HUES48 (cell line): ENCODE results near the gene MAP4K2.

Experiments
- H3K27ac ChIP-seq: one replicate; pipeline ENCODE4 v1.7.0; 2013; ENCODE audit warnings: low read depth, low read length, inconsistent platforms
- H3K27me3 ChIP-seq: 2 replicates; pipeline ENCODE4 v1.6.1; 2013; ENCODE audit warnings: mild to moderate bottlenecking, low read length; ENCODE audit not compliant: control insufficient read depth, insufficient read depth
- H3K36me3 ChIP-seq: 2 replicates; pipeline ENCODE4 v1.6.1; 2013; ENCODE audit warnings: low read length; ENCODE audit not compliant: control insufficient read depth, insufficient read depth
- H3K4me1 ChIP-seq: 2 replicates; pipeline ENCODE4 v1.6.1; 2013; ENCODE audit warnings: mild to moderate bottlenecking, low read length; ENCODE audit not compliant: control insufficient read depth, insufficient read depth
- H3K4me3 ChIP-seq: 2 replicates; pipeline ENCODE4 v1.5.1; 2013; ENCODE audit warnings: mild to moderate bottlenecking, low read depth, low read length
- H3K9ac ChIP-seq: 2 replicates; pipeline ENCODE4 v1.6.1; 2013; ENCODE audit warnings: mild to moderate bottlenecking, low read depth, low read length, moderate library complexity
- H3K9me3 ChIP-seq: 2 replicates; pipeline ENCODE4 v1.6.1; 2013; ENCODE audit warnings: low read length; ENCODE audit not compliant: control insufficient read depth, insufficient read depth

Gene MAP4K2

GRCh38 chr11:64735725-64736259 lies 67.2 kb downstream of the MAP4K2 start:
- no peaks in the 10 kb centered on the region for H3K9me3 ChIP-seq
- peaks cover 9% of the 10 kb centered on the region for H3K27me3 ChIP-seq
- no peak overlapping the region for H3K9ac ChIP-seq
- H3K36me3 ChIP-seq = peaks cover 4% of the 10 kb centered on the region; the same call in 1 of the 2 replicates
- H3K4me1 ChIP-seq = peaks cover 13% of the 10 kb centered on the region
- no peak overlapping the region for H3K27ac ChIP-seq
- H3K4me3 ChIP-seq = no peak overlapping the region
